ENCODE measurements around the gene ANKRD24.
A peak's percentile ranks its signal among the peaks of the same experiment; 100 is the strongest.
"Not testable (repeated sequence)": the region's sequence is repeated elsewhere in the genome, so short reads cannot be mapped to it uniquely, and the experiment has no call there.

Gene ANKRD24

GRCh38 chr19:4174213-4174894, 8.1 kb upstream of the ANKRD24 start:
- DNase-seq, result no peak

GRCh38 chr19:4174895-4175668, 7.4 kb upstream of the ANKRD24 start:
- no peak for DNase-seq

- no peak for DNase-seq
Measured at GRCh38 chr19:4175669-4175931, 6.9 kb upstream of the ANKRD24 start.

GRCh38 chr19:4177146-4177545, 5.3 kb upstream of the ANKRD24 start:
- no peak for DNase-seq

- no peak for DNase-seq
Measured at GRCh38 chr19:4178990-4179389, 3.5 kb upstream of the ANKRD24 start.

- DNase-seq, result no peak
Measured at GRCh38 chr19:4181053-4181508, 1.4 kb upstream of the ANKRD24 start.

GRCh38 chr19:4183967-4184717, 1.7 kb downstream of the ANKRD24 start:
- DNase-seq, result peak; percentile 19

GRCh38 chr19:4184718-4185352, 2.3 kb downstream of the ANKRD24 start:
- DNase-seq, result no peak

GRCh38 chr19:4185413-4186086, 3.1 kb downstream of the ANKRD24 start:
- no peak for DNase-seq

- peak; percentile 15 for DNase-seq
Measured at GRCh38 chr19:4186087-4186993, 3.9 kb downstream of the ANKRD24 start.

GRCh38 chr19:4187313-4188122, 5.0 kb downstream of the ANKRD24 start:
- DNase-seq, result no peak

- no peak for DNase-seq
Measured at GRCh38 chr19:4189641-4190040, 7.2 kb downstream of the ANKRD24 start.

GRCh38 chr19:4192537-4192936, 10.0 kb downstream of the ANKRD24 start:
- not testable (repeated sequence) for DNase-seq

GRCh38 chr19:4194353-4194752, 11.9 kb downstream of the ANKRD24 start:
- no peak for DNase-seq

GRCh38 chr19:4196009-4196408, 13.5 kb downstream of the ANKRD24 start:
- no peak for DNase-seq

- DNase-seq, result no peak
Measured at GRCh38 chr19:4196587-4197148, 14.2 kb downstream of the ANKRD24 start.

GRCh38 chr19:4197228-4197624, 14.7 kb downstream of the ANKRD24 start:
- DNase-seq, result no peak

GRCh38 chr19:4197625-4198466, 15.4 kb downstream of the ANKRD24 start:
- DNase-seq, result no peak

GRCh38 chr19:4198467-4199126, 16.1 kb downstream of the ANKRD24 start:
- DNase-seq, result no peak
